Upper lobe of right lung (tissue), 1 donor: ENCODE data around the gene ATXN7. TPM values are rescaled to one million over a fixed set of nuclear protein-coding genes. Genes with fewer than 3 reads are reported as not detected.

Experiments used
- ATAC-seq: fragments of 200-7000 bp; cut with Tn5 transposase; one replicate; pipeline ENCODE4 v1.9.1; 2020; ENCODE audit warnings: mild to moderate bottlenecking, moderate library complexity
- DNase-seq: peaks from one replicate; pipeline ENCODE4 v3.0.0-alpha.2; 2020
- H3K27ac ChIP-seq: fragments of 200-600 bp; one replicate; pipeline ENCODE4 v1.8.0; 2022
- H3K27me3 ChIP-seq: fragments of 200-600 bp; one replicate; pipeline ENCODE4 v1.8.0; 2022; ENCODE audit warnings: mild to moderate bottlenecking
- H3K36me3 ChIP-seq: fragments of 200-600 bp; one replicate; pipeline ENCODE4 v1.8.0; 2022
- H3K4me1 ChIP-seq: fragments of 200-600 bp; one replicate; pipeline ENCODE4 v1.8.0; 2022
- H3K4me3 ChIP-seq: fragments of 200-600 bp; one replicate; pipeline ENCODE4 v1.8.0; 2022; ENCODE audit warnings: mild to moderate bottlenecking
- H3K9me3 ChIP-seq: fragments of 200-600 bp; one replicate; pipeline ENCODE4 v1.8.0; 2022
- intact Hi-C: fragments of 100-400 bp; cut with DNase I; formaldehyde crosslinking; loops from one replicate; pipeline ENCODE4 v1.11.0; 2022
- total RNA-seq: library from RNA; stranded (reverse); fragmentation: NEBNext Ultra II Directional; extraction: Animal tissue kit (Norgen Biotek cat#: 25700); gene quantifications from one replicate; pipeline ENCODE4 v1.2.1, GENCODE V29; 2021
- TF ChIP-seq, protein P1 (sequence below): fragments of 200-600 bp; IDR thresholded peaks from one replicate; pipeline ENCODE4 v1.8.0; 2022; ENCODE audit warnings: antibody characterized with exemption
- donor health status: DM: no; HTN: yes; CAD: no; lungs with severe emphysema.

The ATXN7 gene
- total RNA-seq, 1 donor from 2014 or later, result 35.5 TPM

DNA sequence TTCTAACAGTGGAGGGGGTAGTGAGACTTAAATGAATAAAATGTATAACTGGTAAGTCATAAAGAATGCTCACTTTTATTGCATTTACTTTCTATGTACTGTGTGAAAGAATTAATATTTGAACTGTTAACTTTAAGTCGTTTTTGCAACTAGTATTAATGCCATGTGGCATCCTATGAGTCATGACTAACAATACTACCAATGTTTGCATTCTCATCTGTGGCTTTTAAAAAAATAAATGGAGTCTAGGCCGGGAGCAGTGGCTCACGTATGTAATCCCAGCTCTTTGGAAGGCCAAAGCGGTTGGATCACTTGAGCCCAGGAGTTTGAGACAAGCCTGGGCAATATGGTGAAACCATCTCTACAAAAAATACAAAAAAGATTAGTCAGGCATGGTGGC, 39.4 kb upstream of the ATXN7 start:
- Histone ChIP-seq H3K27me3 (no peaks in the 10 kb centered on the region), H3K36me3 (peaks cover 10% of the 10 kb centered on the region), H3K4me1 (no peaks in the 10 kb centered on the region), H3K9me3 (no peaks in the 10 kb centered on the region), H3K27ac (no peak overlapping the region), H3K4me3 (no peak overlapping the region)
- intact Hi-C loops, result no loop called here
- no peak for DNase-seq
- ATAC-seq, result no peak
- TF ChIP-seq, protein P1, sequence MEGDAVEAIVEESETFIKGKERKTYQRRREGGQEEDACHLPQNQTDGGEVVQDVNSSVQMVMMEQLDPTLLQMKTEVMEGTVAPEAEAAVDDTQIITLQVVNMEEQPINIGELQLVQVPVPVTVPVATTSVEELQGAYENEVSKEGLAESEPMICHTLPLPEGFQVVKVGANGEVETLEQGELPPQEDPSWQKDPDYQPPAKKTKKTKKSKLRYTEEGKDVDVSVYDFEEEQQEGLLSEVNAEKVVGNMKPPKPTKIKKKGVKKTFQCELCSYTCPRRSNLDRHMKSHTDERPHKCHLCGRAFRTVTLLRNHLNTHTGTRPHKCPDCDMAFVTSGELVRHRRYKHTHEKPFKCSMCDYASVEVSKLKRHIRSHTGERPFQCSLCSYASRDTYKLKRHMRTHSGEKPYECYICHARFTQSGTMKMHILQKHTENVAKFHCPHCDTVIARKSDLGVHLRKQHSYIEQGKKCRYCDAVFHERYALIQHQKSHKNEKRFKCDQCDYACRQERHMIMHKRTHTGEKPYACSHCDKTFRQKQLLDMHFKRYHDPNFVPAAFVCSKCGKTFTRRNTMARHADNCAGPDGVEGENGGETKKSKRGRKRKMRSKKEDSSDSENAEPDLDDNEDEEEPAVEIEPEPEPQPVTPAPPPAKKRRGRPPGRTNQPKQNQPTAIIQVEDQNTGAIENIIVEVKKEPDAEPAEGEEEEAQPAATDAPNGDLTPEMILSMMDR, result no peak

DNA sequence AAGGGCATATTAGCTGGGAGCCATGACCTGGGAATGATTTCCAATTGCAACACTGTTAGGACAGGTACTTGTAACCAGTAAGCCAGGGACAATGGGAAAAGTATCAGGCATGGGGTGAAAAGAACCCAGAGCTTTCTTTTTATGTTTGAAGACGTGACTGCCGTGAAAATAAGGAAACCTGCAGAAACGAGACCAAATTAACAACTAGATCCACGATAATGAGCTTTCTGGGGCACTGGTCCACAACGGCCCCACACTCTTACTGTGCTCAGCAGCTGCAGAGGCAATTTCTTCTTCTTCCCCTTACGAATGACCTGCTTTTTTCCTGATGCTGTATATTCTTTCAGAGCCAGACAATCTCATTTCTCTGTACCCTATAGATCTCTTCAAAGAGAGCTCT, 33.1 kb upstream of the ATXN7 start:
- H3K27ac ChIP-seq, result no peak overlapping the region
- peaks cover 67% of the 10 kb centered on the region for H3K36me3 ChIP-seq

DNA sequence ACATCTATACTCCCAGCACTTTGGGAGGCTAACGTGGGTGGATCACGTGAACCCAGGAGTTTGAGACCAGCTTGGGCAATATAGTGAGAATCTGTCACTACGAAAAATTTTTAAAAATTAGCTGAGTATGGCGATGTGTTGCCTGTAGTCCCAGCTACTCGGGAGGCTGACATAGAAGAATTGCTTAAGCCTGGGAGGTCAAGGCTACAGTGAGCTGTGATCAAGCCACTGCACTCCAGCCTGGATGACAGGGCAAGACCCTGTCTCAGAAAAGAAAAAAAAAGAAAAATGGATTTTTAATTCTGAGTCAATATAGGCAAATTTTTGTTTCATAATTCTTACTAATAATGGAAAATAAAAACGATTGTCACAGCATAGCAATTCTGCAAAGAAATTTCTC, 31.3 kb upstream of the ATXN7 start:
- Histone ChIP-seq H3K9me3 (no peaks in the 10 kb centered on the region), H3K27ac (no peak overlapping the region), H3K4me3 (no peak overlapping the region), H3K36me3 (peaks cover 77% of the 10 kb centered on the region), H3K27me3 (no peaks in the 10 kb centered on the region), H3K4me1 (no peaks in the 10 kb centered on the region)
- ATAC-seq, result no peak
- no peak for DNase-seq
- TF ChIP-seq, protein P1, result no peak
- intact Hi-C loops, result no loop called here

More for the DNA sequence above, 33.1 kb upstream of the ATXN7 start:
- intact Hi-C loops, result no loop called here
- ATAC-seq, result no peak
- DNase-seq, result no peak
- H3K27me3 ChIP-seq, result no peaks in the 10 kb centered on the region
- H3K4me3 ChIP-seq, result no peak overlapping the region
- no peaks in the 10 kb centered on the region for H3K9me3 ChIP-seq
- TF ChIP-seq, protein P1, result no peak
- no peaks in the 10 kb centered on the region for H3K4me1 ChIP-seq

DNA sequence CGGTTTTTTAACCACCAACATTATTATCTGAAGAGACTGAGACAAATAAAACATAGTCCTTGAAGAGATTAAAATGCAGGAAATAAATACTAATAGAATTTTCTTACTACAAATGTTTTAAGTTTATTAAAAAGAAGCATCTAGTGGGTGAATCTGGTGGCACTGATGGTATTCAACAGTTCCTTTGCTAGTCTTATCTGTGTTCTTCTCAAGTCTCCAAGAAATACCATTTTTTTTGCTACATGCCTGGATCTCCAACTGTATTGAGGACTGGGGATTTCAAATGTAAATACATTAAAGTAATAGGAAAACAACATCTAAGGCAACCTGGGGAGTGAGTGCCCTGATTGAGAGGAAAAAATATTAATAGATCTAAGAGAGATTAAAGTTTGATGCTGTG, 22.0 kb upstream of the ATXN7 start:
- ATAC-seq, result no peak
- Histone ChIP-seq H3K36me3 (no peaks in the 10 kb centered on the region), H3K27me3 (no peaks in the 10 kb centered on the region), H3K4me3 (no peak overlapping the region), H3K9me3 (no peaks in the 10 kb centered on the region), H3K27ac (no peak overlapping the region), H3K4me1 (no peaks in the 10 kb centered on the region)
- TF ChIP-seq, protein P1, result no peak
- intact Hi-C loops, result no loop called here
- no peak for DNase-seq

DNA sequence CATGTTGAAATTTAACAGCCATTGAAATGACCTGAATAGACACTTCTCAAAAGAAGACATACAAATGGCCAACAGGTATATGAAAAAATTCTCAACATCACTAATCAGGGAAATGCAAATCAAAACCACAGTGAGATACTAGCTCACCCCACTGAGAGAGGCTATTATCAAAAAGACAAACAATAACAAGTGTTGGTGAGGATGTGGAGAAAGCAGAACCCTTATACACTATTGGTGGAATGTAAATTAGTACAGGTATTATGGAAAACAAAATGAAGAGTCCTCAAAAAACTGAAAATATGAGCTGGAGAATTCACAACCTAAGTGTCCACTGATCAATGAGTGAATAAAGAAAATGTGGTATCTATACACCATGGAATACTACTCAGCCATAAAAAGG, 21.5 kb upstream of the ATXN7 start:
- no peaks in the 10 kb centered on the region for H3K4me1 ChIP-seq
- H3K27ac ChIP-seq, result no peak overlapping the region
- intact Hi-C loops, result no loop called here
- TF ChIP-seq, protein P1, result no peak
- H3K4me3 ChIP-seq, result no peak overlapping the region
- H3K9me3 ChIP-seq, result no peaks in the 10 kb centered on the region
- no peaks in the 10 kb centered on the region for H3K36me3 ChIP-seq
- ATAC-seq (no peak), DNase-seq (no peak)
- H3K27me3 ChIP-seq, result no peaks in the 10 kb centered on the region

DNA sequence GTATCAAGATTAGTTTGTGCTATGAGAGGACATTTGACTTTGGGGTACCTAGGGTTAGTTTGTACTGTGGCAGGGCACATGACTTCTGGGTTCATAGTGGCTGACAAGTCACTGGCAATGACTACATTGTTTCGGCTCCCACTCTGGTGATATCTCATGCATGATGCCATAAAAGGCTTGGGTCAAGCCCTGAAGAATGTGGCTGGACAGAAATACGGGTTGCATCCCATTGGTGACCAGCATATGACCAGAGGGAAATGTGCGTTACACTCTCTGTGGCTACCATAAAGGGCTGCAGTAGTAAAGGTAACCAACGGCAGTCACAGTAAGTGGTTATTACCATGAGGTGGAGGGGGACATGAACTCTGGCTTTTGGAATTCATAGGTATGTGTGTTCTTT, 18.5 kb upstream of the ATXN7 start:
- DNase-seq (no peak), ATAC-seq (no peak)
- no peak overlapping the region for H3K4me3 ChIP-seq
- H3K27me3 ChIP-seq, result no peaks in the 10 kb centered on the region
- TF ChIP-seq, protein P1, result no peak
- H3K27ac ChIP-seq, result no peak overlapping the region
- H3K9me3 ChIP-seq, result no peaks in the 10 kb centered on the region
- intact Hi-C loops, result no loop called here
- H3K36me3 ChIP-seq, result no peaks in the 10 kb centered on the region
- no peaks in the 10 kb centered on the region for H3K4me1 ChIP-seq
